ENCODE measurements around the gene MPZ. TPM values are rescaled to one million over a fixed set of nuclear protein-coding genes. Genes with fewer than 3 reads are reported as not detected.

Gene MPZ
- total RNA-seq = 1.6 and 1.7 TPM in 2 replicates

GRCh38 chr1:161309868-161310267 lies at the start of gene MPZ:
Gene MPZ, minus strand, starts transcription at chr1:161309968. Its CDS starts 63 bp downstream, at chr1:161309905.

DNA sequence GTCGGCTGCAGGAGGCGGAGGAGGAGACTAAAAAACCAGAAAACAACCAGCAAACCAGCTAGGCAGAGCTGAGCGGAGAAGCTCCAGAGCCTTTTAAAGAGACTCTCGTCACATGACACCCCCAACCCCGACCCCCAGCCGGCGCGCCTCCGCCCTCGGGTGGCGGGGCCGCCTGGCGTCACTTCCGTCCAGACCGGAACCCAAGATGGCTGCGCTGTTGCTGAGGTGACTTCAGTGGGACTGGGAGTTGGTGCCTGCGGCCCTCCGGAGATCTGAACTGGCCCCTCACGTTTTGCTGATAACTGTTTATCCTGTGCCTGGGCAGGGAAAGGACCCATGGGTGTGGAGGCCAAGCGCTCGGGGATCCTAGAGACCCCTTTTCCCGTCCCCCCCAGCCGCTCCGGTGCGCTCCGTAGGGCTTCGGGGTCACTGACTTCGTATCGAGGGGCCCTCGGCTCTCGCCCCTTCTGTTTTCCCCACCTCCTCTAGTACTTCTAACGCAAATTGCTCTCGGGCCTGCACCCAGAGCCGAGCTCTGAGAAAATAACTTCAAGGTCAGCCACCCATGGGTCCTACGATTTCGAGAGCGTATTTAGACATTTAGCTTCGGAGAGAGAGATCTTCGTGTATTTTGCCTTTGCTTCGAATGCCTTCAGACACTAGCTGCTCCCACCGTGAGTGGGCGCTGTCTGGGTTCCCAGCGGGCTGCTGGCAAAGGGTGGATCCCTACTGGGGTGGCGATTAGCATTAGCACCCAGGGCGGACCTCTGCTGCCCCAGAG lies 4.6 kb upstream of the MPZ start, which contains the start of gene SDHC:
TSS of gene SDHC (plus strand) at position 181 of the 781 bp plus-strand sequence. CDS start at position 206, 25 bp downstream.

GRCh38 chr1:161258439-161259344 lies 51.1 kb downstream of the MPZ start, which contains the start of gene PCP4L1:
Gene PCP4L1, plus strand, starts transcription at chr1:161258745. Its CDS starts 230 bp downstream, at chr1:161258975.

Other genes starting within 250 kb of the MPZ start
- gene ARHGAP30, start 240.1 kb downstream of the MPZ start, total RNA-seq = under 0.01 TPM in 1 of 2 replicates, not detected in the other
- gene NECTIN4, start 220.4 kb downstream of the MPZ start, total RNA-seq = 0.13 TPM in 1 of 2 replicates, not detected in the other
- gene KLHDC9, start 211.6 kb downstream of the MPZ start, total RNA-seq = 1.8 and 3.5 TPM in 2 replicates
- gene PFDN2, start 191.9 kb downstream of the MPZ start, total RNA-seq = 37.0 and 64.9 TPM in 2 replicates
- 20.6 and 23.5 TPM in 2 replicates for gene NIT1, start 191.9 kb downstream of the MPZ start, total RNA-seq
- 21.8 and 23.8 TPM in 2 replicates for gene DEDD, start 177.3 kb downstream of the MPZ start, total RNA-seq
- 129 and 141 TPM in 2 replicates for gene UFC1, start 156.0 kb downstream of the MPZ start, total RNA-seq
- 5.3 and 5.5 TPM in 2 replicates for gene USP21, start 150.5 kb downstream of the MPZ start, total RNA-seq
- gene PPOX, start 143.5 kb downstream of the MPZ start, total RNA-seq = 11.0 and 13.1 TPM in 2 replicates
- gene B4GALT3, start 132.5 kb downstream of the MPZ start, total RNA-seq = 12.0 and 12.7 TPM in 2 replicates
- 4.2 and 7.5 TPM in 2 replicates for gene ADAMTS4, start 110.9 kb downstream of the MPZ start, total RNA-seq
- gene NDUFS2, start 107.6 kb downstream of the MPZ start, total RNA-seq = 146 and 150 TPM in 2 replicates
- gene FCER1G, start 94.7 kb downstream of the MPZ start, total RNA-seq = not detected in 2 replicates
- not detected in 2 replicates for gene APOA2, start 86.3 kb downstream of the MPZ start, total RNA-seq
- 9.1 and 9.6 TPM in 2 replicates for gene TOMM40L, start 83.9 kb downstream of the MPZ start, total RNA-seq
- gene NR1I3, start 71.8 kb downstream of the MPZ start, total RNA-seq = not detected in 2 replicates
- not detected in 2 replicates for gene PCP4L1, start 51.2 kb downstream of the MPZ start, total RNA-seq
- 18.9 and 24.4 TPM in 2 replicates for gene SDHC, start 4.4 kb upstream of the MPZ start, total RNA-seq
- gene CFAP126, start 57.9 kb upstream of the MPZ start, total RNA-seq = not detected in 2 replicates
- 0.26 and 0.87 TPM in 2 replicates for gene FCGR2A, start 195.5 kb upstream of the MPZ start, total RNA-seq
- gene HSPA6, start 214.6 kb upstream of the MPZ start, total RNA-seq = 0.26 and 0.62 TPM in 2 replicates
- not detected in 2 replicates for gene FCGR3A, start 239.8 kb upstream of the MPZ start, total RNA-seq

Data from aortic smooth muscle cell (primary cell).